ENCODE measurements around the gene USP11.

USP11 gene

GRCh38 chrX:47190445-47191269 lies 42.2 kb upstream of the USP11 start:
- DNase-seq (ENCODE audit: low read depth), result peak; percentile 94
- no peak for TF ChIP-seq CTCF (conservative IDR thresholded peaks at IDR 0.05; ENCODE audit: low read length)
- peak overlapping the region; percentile 69 for H3K4me3 ChIP-seq (ENCODE audit: low read length)

GRCh38 chrX:47191331-47191730 lies 41.5 kb upstream of the USP11 start:
- DNase-seq (ENCODE audit: low read depth), result no peak
- peak overlapping the region; percentile 69 for H3K4me3 ChIP-seq (ENCODE audit: low read length)
- no peak for TF ChIP-seq CTCF (conservative IDR thresholded peaks at IDR 0.05; ENCODE audit: low read length)

GRCh38 chrX:47191806-47192401 lies 40.9 kb upstream of the USP11 start:
- TF ChIP-seq CTCF (conservative IDR thresholded peaks at IDR 0.05; ENCODE audit: low read length), result no peak
- peak overlapping the region; percentile 69 for H3K4me3 ChIP-seq (ENCODE audit: low read length)
- no peak for DNase-seq (ENCODE audit: low read depth)

- peak within 1 kb of the TSS; percentile 74 for H3K4me3 ChIP-seq (ENCODE audit: low read length)
- TF ChIP-seq CTCF (conservative IDR thresholded peaks at IDR 0.05; ENCODE audit: low read length), result peak; percentile 64
Observed at GRCh38 chrX:47193475-47194193, 39.2 kb upstream of the USP11 start, which contains the start of gene UBA1. Gene UBA1 (plus strand): TSS chrX:47193829. CDS start chrX:47198803, 4,974 bp downstream.

GRCh38 chrX:47194194-47194787 lies 38.5 kb upstream of the USP11 start:
- no peak for TF ChIP-seq CTCF (conservative IDR thresholded peaks at IDR 0.05; ENCODE audit: low read length)
- peak overlapping the region; percentile 74 for H3K4me3 ChIP-seq (ENCODE audit: low read length)
- DNase-seq (ENCODE audit: low read depth), result no peak

More at GRCh38 chrX:47193475-47194193, 39.2 kb upstream of the USP11 start, which contains the start of gene UBA1:
- DNase-seq (ENCODE audit: low read depth), result peak; percentile 91

GRCh38 chrX:47196098-47196497 lies 36.7 kb upstream of the USP11 start:
- H3K4me3 ChIP-seq (ENCODE audit: low read length), result peak overlapping the region; percentile 34
- no peak for DNase-seq (ENCODE audit: low read depth)
- no peak for TF ChIP-seq CTCF (conservative IDR thresholded peaks at IDR 0.05; ENCODE audit: low read length)

All from AG10803 (cell line).